ENCODE measurements around the gene CYP2U1. TPM values are rescaled to one million over a fixed set of nuclear protein-coding genes. Genes with fewer than 3 reads are reported as not detected.

CYP2U1 gene
- polyA plus RNA-seq, 1 of the 3 experiments (the other 2 are of a cell fraction): 2.0 TPM

GRCh38 chr4:107939307-107939706 is 8.0 kb downstream of the CYP2U1 start (continued):
- TF ChIP-seq REST (IDR thresholded peaks at IDR 0.05; ENCODE audit: low read depth, low read length) (no peak), NFIC (IDR thresholded peaks at IDR 0.05; ENCODE audit: borderline replicate concordance) (no peak), FOXJ3 (CRISPR knock-in tag; IDR thresholded peaks at IDR 0.05) (no peak), RAD21 (IDR thresholded peaks at IDR 0.05; ENCODE audit: low read length) (no peak), PBX3 (IDR thresholded peaks at IDR 0.05) (no peak)
- TF ChIP-seq, protein P1, sequence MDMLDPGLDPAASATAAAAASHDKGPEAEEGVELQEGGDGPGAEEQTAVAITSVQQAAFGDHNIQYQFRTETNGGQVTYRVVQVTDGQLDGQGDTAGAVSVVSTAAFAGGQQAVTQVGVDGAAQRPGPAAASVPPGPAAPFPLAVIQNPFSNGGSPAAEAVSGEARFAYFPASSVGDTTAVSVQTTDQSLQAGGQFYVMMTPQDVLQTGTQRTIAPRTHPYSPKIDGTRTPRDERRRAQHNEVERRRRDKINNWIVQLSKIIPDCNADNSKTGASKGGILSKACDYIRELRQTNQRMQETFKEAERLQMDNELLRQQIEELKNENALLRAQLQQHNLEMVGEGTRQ (IDR thresholded peaks at IDR 0.05; ENCODE audit: borderline replicate concordance, low read depth, low read length): no peak
- TF ChIP-seq, protein P2, sequence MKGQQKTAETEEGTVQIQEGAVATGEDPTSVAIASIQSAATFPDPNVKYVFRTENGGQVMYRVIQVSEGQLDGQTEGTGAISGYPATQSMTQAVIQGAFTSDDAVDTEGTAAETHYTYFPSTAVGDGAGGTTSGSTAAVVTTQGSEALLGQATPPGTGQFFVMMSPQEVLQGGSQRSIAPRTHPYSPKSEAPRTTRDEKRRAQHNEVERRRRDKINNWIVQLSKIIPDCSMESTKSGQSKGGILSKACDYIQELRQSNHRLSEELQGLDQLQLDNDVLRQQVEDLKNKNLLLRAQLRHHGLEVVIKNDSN (IDR thresholded peaks at IDR 0.05; ENCODE audit: borderline replicate concordance, low read depth): no peak

DNA sequence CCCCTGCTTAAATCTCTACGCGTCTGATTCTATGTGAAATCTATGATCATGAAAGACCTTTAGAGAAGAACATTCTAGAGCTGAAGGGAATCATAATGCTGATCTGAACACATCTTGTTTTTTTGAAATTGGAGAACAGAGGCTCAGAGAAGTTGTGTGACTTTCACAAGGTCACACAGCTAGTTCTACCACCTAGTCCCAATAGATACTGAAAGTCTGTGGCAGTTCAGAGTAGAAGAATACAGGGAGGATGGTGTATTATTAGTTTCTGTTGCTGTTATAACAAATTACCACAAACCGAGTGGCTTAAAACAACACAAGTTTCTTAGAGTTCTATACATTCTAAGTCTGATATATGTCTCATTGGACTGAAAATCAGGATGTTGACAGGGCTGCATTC is 14.5 kb downstream of the CYP2U1 start:
- H3F3A ChIP-seq (replicated peaks; ENCODE audit: insufficient read depth): peaks cover 2% of the 10 kb centered on the region
- 92% methylated on average over 3 of the region's 3 CpGs for WGBS (ENCODE audit: low lambda C conversion rate)
- ChIA-PET POLR2A (no interaction called here), CTCF (no interaction called here)
- no peaks in the 10 kb centered on the region for H3K27me3 ChIP-seq (ENCODE audit: insufficient read depth)
- no peak overlapping the region for H3K27ac ChIP-seq (ENCODE audit: low read depth in 2 of 2, low read length in 1 of 2)
- no peaks in the 10 kb centered on the region for H4K20me1 ChIP-seq (ENCODE audit: insufficient read depth)
- no peaks in the 10 kb centered on the region for H3K79me2 ChIP-seq (ENCODE audit: insufficient read depth)
- H3K4me2 ChIP-seq: no peak overlapping the region
- no peaks in the 10 kb centered on the region for H3K9me2 ChIP-seq
- no peak overlapping the region for H2AFZ ChIP-seq (ENCODE audit: low read depth)
- no peaks in the 10 kb centered on the region for H3K4me1 ChIP-seq (ENCODE audit: control insufficient read depth in 1 of 2, insufficient read depth in 2 of 2, low read depth in 1 of 2, low read length in 1 of 2)
- no peaks in the 10 kb centered on the region for H3K9me3 ChIP-seq
- DNase-seq: no peak
- no peak for TF ChIP-seq CTCF (IDR thresholded peaks at IDR 0.05)
- no peak for TF ChIP-seq POLR2AphosphoS5 (IDR thresholded peaks at IDR 0.05; ENCODE audit: low read depth, low read length)
- no peak for TF ChIP-seq EP300 (IDR thresholded peaks at IDR 0.05; ENCODE audit: borderline replicate concordance in 1 of 2, low read depth in 1 of 2, low read length in 1 of 2)
- no peak for TF ChIP-seq RFX5 (IDR thresholded peaks at IDR 0.05; ENCODE audit: low read length)
- TF ChIP-seq PBX3 (IDR thresholded peaks at IDR 0.05): no peak
- TF ChIP-seq JUND (IDR thresholded peaks at IDR 0.05): no peak
- no peak for TF ChIP-seq SMC3 (IDR thresholded peaks at IDR 0.05; ENCODE audit: low read depth, low read length)
- TF ChIP-seq, protein P1 (IDR thresholded peaks at IDR 0.05; ENCODE audit: borderline replicate concordance, low read depth, low read length): no peak
- no peak for TF ChIP-seq FOXJ3 (CRISPR knock-in tag; IDR thresholded peaks at IDR 0.05)
- no peak for TF ChIP-seq GATA2 (CRISPR knock-in tag; IDR thresholded peaks at IDR 0.05)
- TF ChIP-seq TCF12 (IDR thresholded peaks at IDR 0.05): no peak
- TF ChIP-seq IRF3 (IDR thresholded peaks at IDR 0.05; ENCODE audit: low read depth, low read length): no peak
- no peak for TF ChIP-seq NFIC (IDR thresholded peaks at IDR 0.05; ENCODE audit: borderline replicate concordance)
- TF ChIP-seq RAD21 (IDR thresholded peaks at IDR 0.05; ENCODE audit: low read length): no peak
- TF ChIP-seq RCOR1 (IDR thresholded peaks at IDR 0.05; ENCODE audit: low read length): no peak
- TF ChIP-seq GABPA (IDR thresholded peaks at IDR 0.05; ENCODE audit: low read depth): no peak
- no peak for TF ChIP-seq CHD2 (IDR thresholded peaks at IDR 0.05; ENCODE audit: low read length, partially characterized antibody)
- H3K4me3 ChIP-seq (ENCODE audit: low read depth in 2 of 2, low read length in 1 of 2): no peak overlapping the region
- H3K36me3 ChIP-seq (replicated peaks in 1 of 2; ENCODE audit: control insufficient read depth in 1 of 2, insufficient read depth in 2 of 2, low read length in 1 of 2): peaks cover 6 to 15% of the 10 kb centered on the region in 2 experiments
- H3K9ac ChIP-seq: no peak overlapping the region
